Activated CD8-positive, alpha-beta T cell treated with anti-CD3 and anti-CD28 coated beads for 36 hours (primary cell): ENCODE results near the gene ZSCAN31. TPM values are rescaled to one million over a fixed set of nuclear protein-coding genes. Genes with fewer than 3 reads are reported as not detected.
A peak's percentile ranks its signal among the peaks of the same experiment; 100 is the strongest.

Source experiments
- ATAC-seq: fragments of 200-7000 bp; cut with Tn5 transposase; one replicate; pipeline ENCODE4 v1.10.0; 2021; ENCODE audit warnings: mild to moderate bottlenecking, moderate library complexity
- CTCF ChIA-PET: fragments of 350-600 bp; sonication (Branson Sonifier 250); formaldehyde crosslinking; loops from one replicate; lab custom pipeline; 2021; ENCODE audit warnings: antibody characterized with exemption; lab: Charles Lee
- POLR2A ChIA-PET: fragments of 350-600 bp; sonication (Branson Sonifier 250); formaldehyde crosslinking; loops from one replicate; lab custom pipeline; 2021; ENCODE audit warnings: antibody characterized with exemption; lab: Charles Lee
- DNase-seq: peaks from one replicate; pipeline ENCODE4 v3.0.0-alpha.2; 2020
- H3K27ac Mint-ChIP-seq: one replicate; pipeline ENCODE4 v1.8.0; 2021; ENCODE audit warnings: mild to moderate bottlenecking, mixed read lengths
- H3K27me3 Mint-ChIP-seq: one replicate; pipeline ENCODE4 v1.8.0; 2021; ENCODE audit warnings: mixed read lengths
- H3K36me3 Mint-ChIP-seq: one replicate; pipeline ENCODE4 v1.8.0; 2021; ENCODE audit warnings: low read depth, mixed read lengths
- H3K4me1 Mint-ChIP-seq: one replicate; pipeline ENCODE4 v1.8.0; 2021; ENCODE audit warnings: low read depth, mixed read lengths
- H3K4me3 Mint-ChIP-seq: one replicate; pipeline ENCODE4 v1.8.0; 2021; ENCODE audit warnings: mild to moderate bottlenecking, moderate library complexity, mixed read lengths
- H3K9me3 Mint-ChIP-seq: one replicate; pipeline ENCODE4 v1.8.0; 2021; ENCODE audit warnings: mixed read lengths
- intact Hi-C: fragments of 100-400 bp; cut with micrococcal nuclease; formaldehyde crosslinking; loops from one replicate; pipeline ENCODE4 v1.10.0; 2022
- total RNA-seq, 2 experiments: library from RNA; stranded (reverse); gene quantifications; one replicate each; pipeline ENCODE4 v1.2.3, GENCODE V29; 2021
- TF ChIP-seq, protein P1 (sequence below): fragments of 200-600 bp; IDR thresholded peaks from one replicate; pipeline ENCODE4 v1.8.0; 2022; ENCODE audit warnings: antibody characterized with exemption, mild to moderate bottlenecking

Gene ZSCAN31
- total RNA-seq, 2 experiments from 2014 or later, result 1.6 to 2.0 TPM

DNA sequence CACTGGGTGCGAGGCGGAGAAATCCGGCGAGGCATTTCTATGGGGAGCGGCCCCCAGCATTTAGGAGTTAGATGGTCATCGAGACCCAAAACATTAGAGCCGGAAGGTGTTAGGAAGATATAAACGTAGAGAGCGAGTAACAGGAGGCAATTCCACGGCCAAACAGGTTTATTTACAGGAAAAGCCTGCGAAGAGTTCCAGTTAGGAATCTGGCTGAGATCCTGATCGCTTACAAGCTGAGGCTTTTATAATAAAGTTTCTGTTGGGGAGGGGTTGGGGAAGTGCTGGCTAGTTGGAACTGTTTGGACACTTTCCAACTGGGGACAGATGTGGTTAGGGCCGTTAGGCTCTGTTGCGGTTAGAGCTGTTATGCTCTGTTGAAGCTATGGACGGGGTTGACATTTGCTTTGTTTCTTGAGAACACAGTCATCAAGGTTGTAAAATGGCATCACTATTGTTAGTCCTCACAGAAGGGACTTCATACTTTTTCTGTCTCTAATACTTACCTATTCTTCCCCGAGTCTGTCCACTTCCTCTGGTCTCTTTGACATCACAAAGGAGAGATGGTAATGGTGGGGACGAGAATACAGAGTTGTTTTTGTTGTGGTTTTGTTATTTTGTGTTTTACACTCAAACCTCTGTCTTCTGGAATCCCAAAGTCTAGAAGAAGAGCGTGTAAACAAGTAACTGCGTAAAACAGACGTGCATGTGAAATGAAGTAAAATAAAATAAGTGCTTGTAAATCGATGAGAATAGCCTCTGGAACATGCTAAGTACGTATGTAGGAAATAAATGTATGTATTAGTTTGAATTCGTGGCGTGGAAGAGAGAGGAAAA, 554 bp upstream of the ZSCAN31 start:
- peaks cover 10% of the 10 kb centered on the region for H3K4me1 Mint-ChIP-seq
- peaks cover 6% of the 10 kb centered on the region for H3K36me3 Mint-ChIP-seq
- no peaks in the 10 kb centered on the region for H3K27me3 Mint-ChIP-seq
- ChIA-PET POLR2A (interaction anchor here (0.6 to 1.7 kb wide), 6 partner anchors 9 to 444 kb away, joined by 3 to 5 read pairs (median 4); partner anchors contain the start of gene ZSCAN26), CTCF (interaction anchor here (1.9 to 3.1 kb wide), 2 partner anchors 11 to 20 kb away, joined by 4 to 19 read pairs; no protein-coding TSS in a partner anchor)
- peak; percentile 38 for ATAC-seq
- DNase-seq, result peak; percentile 56
- H3K9me3 Mint-ChIP-seq, result peaks cover 14% of the 10 kb centered on the region
- TF ChIP-seq, protein P1, sequence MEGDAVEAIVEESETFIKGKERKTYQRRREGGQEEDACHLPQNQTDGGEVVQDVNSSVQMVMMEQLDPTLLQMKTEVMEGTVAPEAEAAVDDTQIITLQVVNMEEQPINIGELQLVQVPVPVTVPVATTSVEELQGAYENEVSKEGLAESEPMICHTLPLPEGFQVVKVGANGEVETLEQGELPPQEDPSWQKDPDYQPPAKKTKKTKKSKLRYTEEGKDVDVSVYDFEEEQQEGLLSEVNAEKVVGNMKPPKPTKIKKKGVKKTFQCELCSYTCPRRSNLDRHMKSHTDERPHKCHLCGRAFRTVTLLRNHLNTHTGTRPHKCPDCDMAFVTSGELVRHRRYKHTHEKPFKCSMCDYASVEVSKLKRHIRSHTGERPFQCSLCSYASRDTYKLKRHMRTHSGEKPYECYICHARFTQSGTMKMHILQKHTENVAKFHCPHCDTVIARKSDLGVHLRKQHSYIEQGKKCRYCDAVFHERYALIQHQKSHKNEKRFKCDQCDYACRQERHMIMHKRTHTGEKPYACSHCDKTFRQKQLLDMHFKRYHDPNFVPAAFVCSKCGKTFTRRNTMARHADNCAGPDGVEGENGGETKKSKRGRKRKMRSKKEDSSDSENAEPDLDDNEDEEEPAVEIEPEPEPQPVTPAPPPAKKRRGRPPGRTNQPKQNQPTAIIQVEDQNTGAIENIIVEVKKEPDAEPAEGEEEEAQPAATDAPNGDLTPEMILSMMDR, result no peak
- H3K27ac Mint-ChIP-seq, result no peak overlapping the region
- intact Hi-C loops, result no loop called here
- H3K4me3 Mint-ChIP-seq, result no peak overlapping the region

GRCh38 chr6:28335040-28335563, 846 bp downstream of the ZSCAN31 start:
- TF ChIP-seq, protein P1, result no peak
- peaks cover 6% of the 10 kb centered on the region for H3K9me3 Mint-ChIP-seq
- H3K36me3 Mint-ChIP-seq, result peaks cover 4% of the 10 kb centered on the region
- no peak overlapping the region for H3K4me3 Mint-ChIP-seq
- intact Hi-C loops, result no loop called here
- H3K27ac Mint-ChIP-seq, result no peak overlapping the region
- no peaks in the 10 kb centered on the region for H3K27me3 Mint-ChIP-seq
- ATAC-seq (no peak), DNase-seq (no peak)
- POLR2A ChIA-PET, result interaction anchor here (0.9 to 1.7 kb wide), 5 partner anchors 15 to 442 kb away, joined by 3 to 5 read pairs (median 5); partner anchors contain the start of gene ZSCAN26
- peaks cover 7% of the 10 kb centered on the region for H3K4me1 Mint-ChIP-seq
- CTCF ChIA-PET, result interaction anchor here (3.1 kb wide), 1 partner anchor 21 kb away, joined by 19 read pairs; no protein-coding TSS in a partner anchor

DNA sequence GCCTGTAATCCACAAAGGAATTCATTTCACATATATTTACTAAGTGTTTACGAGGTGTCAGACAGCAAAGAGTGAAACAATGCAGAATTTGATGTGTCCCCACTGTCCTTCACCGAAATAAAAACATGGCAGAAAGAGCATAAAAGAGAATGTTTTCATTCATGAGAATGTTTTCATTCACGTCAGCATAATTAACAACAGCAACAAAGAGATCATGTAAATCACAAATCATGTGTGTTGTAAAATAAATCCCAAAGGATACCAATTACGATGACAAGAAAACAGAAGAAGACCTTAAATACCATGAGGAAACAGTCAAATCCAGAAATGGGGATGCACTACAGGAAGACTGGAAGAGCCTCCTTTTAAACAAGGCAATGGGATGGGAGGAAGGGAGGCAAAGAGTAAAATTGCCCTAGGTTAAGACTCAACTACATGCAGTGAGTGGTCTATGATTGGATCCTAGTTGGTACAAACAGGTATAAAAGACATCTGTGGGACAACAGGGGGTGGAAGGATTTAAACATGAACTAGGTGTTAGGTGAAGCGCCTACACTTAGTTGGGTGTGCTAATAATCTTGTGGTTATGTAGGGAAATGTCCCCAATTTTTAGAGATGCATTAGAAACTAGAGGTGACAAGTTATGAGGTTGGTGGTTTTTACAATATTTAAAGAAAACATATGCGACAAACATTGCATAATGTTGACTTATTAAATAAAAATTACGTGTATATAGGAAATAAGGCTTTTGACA, 1.5 kb downstream of the ZSCAN31 start:
- TF ChIP-seq, protein P1, result no peak
- intact Hi-C loops, result no loop called here
- no peak for ATAC-seq
- peaks cover 6% of the 10 kb centered on the region for H3K4me1 Mint-ChIP-seq
- H3K27ac Mint-ChIP-seq, result no peak overlapping the region
- no peaks in the 10 kb centered on the region for H3K9me3 Mint-ChIP-seq
- CTCF ChIA-PET, result interaction anchor here (1.0 kb wide), 1 partner anchor 22 kb away, joined by 4 read pairs; no protein-coding TSS in a partner anchor
- H3K4me3 Mint-ChIP-seq, result no peak overlapping the region
- H3K27me3 Mint-ChIP-seq, result no peaks in the 10 kb centered on the region
- DNase-seq, result no peak
- no peaks in the 10 kb centered on the region for H3K36me3 Mint-ChIP-seq
- POLR2A ChIA-PET, result interaction anchor here (1.3 to 1.7 kb wide), 2 partner anchors 16 to 67 kb away, joined by 4 to 5 read pairs; partner anchors contain the start of gene ZSCAN26

DNA sequence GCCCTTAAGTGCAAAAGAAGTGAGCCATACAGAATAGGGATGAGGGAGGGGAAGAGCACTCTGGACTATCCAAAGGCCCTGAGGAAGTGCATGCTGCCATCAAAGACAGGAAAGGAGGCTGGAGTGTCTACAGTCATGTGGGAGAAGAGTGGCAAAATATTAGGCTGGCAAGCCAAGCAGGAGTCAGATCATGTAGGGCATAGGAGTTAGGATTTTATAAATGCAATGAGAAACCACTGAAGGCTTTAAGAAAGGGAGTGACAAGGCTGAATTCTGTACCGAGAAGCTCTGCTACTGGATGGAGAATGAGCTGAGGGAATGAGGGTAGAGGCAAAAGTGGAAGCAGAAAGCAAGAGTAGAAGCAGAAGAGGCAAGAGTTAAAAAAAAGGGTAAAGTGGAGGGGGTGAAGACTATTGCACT, 2.3 kb downstream of the ZSCAN31 start:
- H3K36me3 Mint-ChIP-seq, result peaks cover 7% of the 10 kb centered on the region
- TF ChIP-seq, protein P1, result no peak
- CTCF ChIA-PET, result interaction anchor here (1.0 kb wide), 1 partner anchor 22 kb away, joined by 4 read pairs; no protein-coding TSS in a partner anchor

More for the DNA sequence above, 2.3 kb downstream of the ZSCAN31 start:
- H3K27me3 Mint-ChIP-seq, result no peaks in the 10 kb centered on the region
- POLR2A ChIA-PET, result interaction anchor here (0.6 kb wide), 1 partner anchor 1840 kb away, joined by 3 read pairs; no protein-coding TSS in a partner anchor
- H3K4me1 Mint-ChIP-seq, result peaks cover 6% of the 10 kb centered on the region
- ATAC-seq (no peak), DNase-seq (no peak)
- no peak overlapping the region for H3K27ac Mint-ChIP-seq
- peaks cover 7% of the 10 kb centered on the region for H3K9me3 Mint-ChIP-seq
- no peak overlapping the region for H3K4me3 Mint-ChIP-seq
- intact Hi-C loops, result no loop called here
